Dermis blood vessel endothelial cell (primary cell): ENCODE results near the gene SAMD15. TPM values are rescaled to one million over a fixed set of nuclear protein-coding genes. Genes with fewer than 3 reads are reported as not detected.
"Not testable (repeated sequence)": the region's sequence is repeated elsewhere in the genome, so short reads cannot be mapped to it uniquely, and the experiment has no call there.

Source experiments
- DNase-seq: peaks from one replicate; pipeline ENCODE4 v3.0.0; 2010
- total RNA-seq: library from RNA; depleted of rRNA; stranded (reverse); fragments of >200 nt; gene quantifications from 2 replicates; pipeline ENCODE4 v1.2.3, GENCODE V29; 2014

Gene SAMD15
- total RNA-seq, 1 donor from 2014 or later: 1.0 TPM

DNA sequence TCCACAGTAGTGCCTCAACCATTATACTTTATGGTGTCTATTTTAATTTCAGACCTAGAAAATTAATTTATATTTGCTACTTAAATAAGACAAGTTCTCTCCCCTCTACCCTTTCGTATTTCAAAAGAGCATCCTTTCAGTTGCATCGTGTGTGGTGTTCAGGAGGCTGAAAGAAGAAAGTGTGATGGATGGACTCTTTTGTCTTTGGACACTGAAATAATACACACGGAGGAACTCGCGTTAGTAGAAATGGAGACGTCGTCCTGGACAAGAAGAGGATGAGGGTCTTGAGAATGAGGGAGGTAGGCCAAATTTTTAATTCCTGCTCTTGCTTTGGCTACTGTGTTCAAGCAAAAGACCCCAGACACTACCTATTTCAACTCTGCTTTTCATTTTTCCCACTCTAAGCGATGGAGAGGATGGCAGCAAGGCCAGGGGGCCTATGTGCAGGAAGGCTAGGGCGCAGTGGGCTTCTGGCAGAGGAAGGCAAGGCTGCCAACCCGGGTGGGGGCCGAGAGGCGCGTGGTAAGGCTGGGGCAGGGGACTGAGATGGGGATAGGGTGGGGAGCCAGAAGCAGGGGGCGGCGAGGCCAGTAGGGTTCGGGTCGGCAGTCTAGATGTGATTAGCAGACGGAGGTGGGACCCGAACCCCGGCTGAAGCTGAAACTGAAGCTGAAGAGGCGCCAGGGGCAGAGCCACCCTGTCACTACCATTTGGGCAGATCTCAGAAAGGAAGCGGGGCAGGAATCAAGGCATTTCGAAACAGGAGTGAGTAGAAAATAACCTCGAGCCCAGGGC is 1.0 kb upstream of the SAMD15 start:
- peak; percentile 31 for DNase-seq

DNA sequence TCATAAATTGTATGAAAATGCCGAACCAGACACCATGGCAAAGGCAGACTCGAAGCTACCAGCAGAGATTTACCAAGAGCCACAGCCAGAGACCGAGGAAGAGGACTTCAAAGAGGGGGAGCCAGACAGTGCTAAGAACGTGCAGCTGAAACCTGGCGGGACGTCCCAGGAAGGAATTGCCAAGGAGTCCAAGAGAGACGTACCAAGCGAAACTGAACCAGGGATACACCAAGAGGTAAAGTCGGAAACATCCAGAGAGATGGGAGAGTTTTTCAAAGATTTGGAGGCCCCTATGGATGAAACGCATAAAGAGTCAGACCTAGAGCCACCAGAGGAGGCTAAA is 294 bp downstream of the SAMD15 start:
- no peak for DNase-seq

DNA sequence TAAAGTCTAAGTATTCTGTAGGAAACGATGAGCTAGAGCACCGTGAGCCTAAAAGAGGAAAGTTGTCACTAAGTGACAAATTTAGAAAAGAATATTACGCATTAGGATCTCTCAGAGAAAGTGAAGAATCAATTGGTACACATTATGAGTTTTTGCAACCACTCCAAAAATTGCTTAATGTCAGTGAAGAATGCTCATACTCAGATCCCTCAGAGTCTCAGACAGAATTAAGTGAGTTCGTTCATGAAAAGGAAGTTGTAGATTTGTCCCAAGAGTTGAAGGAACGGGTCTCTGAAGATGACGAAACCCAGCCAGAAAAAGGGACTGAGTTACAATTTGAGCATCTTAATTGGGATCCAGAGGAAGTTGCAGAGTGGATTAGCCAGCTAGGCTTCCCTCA is 1.5 kb downstream of the SAMD15 start:
- DNase-seq: no peak

DNA sequence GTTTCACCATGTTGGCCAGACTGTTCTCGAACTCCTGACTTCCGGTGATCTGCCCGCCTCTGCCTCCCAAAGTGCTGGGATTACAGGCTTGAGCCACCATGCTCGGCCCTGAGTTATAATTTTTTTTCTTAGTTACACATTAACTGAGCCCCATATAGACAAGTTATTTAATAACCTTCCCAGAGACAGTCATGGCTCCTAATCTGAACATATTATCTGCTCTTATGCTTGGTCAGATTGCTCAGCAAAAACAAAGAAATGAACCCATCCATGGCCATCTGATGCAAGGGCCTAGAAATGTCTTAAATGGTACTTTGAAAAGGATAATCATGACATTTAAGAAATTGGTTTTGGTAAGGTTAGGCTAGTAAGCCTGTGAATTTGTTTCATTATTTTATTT is 13.0 kb downstream of the SAMD15 start:
- no peak for DNase-seq

DNA sequence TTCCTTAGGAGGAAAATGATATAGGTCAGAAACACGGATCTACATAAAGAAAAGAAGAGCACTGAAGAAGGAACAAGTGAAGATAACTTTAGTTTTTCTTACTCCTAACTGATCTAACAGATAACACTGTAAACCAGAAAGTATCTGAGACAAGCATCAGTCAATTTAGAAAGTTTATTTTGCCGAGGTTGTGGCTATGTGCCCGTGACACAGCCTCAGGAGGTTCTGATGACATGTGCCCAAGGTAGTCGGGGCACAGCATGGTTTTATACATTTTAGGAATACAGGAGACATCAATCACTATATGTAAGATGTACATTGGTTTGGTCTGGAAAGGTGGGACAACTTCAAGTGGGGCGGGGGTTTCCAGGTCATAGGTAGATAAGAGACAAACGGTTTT is 23.0 kb downstream of the SAMD15 start:
- DNase-seq: no peak

DNA sequence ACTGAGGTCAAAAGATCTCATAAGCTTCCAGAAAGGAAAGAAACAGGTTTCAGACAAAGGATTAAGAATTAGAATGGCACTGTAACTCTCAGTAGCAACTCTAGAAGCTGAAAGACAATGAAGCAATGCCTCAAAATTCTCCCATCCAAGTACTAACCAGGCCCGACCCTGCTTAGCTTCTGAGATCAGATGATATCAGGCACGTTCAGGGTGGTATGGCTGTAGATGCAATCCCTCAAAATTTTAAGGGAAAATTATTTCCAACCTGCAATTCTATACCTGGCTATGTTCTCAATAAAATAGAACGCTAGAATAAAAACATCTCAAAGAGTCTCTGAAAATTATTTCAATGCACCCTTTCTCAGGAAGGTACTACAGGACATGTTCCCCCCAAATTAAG is 26.6 kb downstream of the SAMD15 start:
- no peak for DNase-seq

DNA sequence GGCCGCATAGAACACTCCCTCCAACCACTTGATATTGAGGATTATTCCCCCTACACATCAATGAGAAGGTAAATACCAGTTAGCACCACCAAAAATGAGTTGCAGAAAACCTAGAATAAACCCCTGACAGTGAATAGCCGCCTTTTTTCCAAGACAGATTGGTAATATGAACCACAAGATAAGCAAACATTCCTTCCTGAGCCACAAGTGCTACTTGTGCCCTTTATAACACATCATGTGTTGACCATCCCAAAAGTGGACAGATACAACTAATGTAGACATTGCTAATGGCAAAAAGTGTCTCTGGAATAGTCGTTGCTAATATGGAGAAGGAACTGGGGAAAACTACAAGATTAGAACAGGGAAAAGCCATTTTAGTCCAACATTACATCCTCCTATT is 28.9 kb downstream of the SAMD15 start:
- no peak for DNase-seq

DNA sequence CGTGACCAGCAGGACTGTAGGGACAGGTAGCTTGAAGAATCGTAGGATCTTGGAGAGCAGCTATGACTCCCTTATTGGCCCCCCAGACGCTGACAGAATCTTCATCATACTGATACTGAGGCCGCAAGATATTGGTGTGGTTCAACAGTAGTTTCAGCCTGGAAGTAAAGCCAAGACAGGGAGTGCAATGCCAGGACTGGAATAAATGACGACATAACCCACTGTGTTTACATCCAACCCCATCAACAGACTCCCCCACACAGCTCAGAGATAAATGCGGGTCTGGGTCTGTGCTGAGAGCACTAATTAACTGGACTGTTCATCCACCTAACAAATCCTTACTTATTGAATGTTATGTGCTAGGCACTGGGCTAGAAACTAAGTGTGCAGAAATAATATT is 29.5 kb downstream of the SAMD15 start:
- no peak for DNase-seq

DNA sequence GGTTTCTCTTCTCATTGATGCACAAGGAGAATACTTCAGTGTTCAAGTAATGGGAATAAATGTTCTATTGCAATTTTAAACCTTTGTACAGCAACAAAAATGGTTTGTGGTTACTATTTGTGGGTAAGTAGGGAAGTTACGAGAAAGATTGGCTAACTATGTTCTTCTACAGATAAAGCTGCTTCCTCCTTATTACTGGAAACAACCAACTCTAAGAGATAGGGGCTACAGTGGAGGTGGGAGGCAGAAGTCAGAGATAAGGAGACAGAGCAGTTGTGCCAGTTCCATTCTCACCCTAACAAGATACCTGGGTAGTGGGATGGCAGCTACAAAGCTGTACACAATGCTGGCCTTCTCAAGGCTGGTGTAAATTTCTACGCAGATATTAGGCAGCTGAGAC is 30.0 kb downstream of the SAMD15 start:
- DNase-seq: no peak

DNA sequence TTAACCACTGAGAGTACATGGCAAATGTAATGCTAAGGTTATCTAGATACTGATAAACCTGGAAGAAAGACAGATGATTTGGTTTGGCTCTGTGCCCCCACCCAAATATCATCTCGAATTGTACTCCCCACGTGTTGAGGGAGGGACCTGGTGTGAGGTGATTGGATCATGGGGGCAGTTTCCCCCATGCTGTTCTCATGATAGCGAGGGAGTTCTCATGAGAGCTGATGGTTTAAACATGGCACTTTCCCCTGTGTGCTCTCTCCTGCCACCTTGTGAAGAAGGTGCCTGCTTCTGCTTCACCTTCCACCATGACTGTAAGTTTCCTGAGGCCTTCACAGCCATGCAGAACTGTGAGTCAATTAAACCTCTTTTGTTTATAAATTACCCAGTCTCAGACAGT is 32.0 kb downstream of the SAMD15 start:
- DNase-seq: peak; percentile 30

DNA sequence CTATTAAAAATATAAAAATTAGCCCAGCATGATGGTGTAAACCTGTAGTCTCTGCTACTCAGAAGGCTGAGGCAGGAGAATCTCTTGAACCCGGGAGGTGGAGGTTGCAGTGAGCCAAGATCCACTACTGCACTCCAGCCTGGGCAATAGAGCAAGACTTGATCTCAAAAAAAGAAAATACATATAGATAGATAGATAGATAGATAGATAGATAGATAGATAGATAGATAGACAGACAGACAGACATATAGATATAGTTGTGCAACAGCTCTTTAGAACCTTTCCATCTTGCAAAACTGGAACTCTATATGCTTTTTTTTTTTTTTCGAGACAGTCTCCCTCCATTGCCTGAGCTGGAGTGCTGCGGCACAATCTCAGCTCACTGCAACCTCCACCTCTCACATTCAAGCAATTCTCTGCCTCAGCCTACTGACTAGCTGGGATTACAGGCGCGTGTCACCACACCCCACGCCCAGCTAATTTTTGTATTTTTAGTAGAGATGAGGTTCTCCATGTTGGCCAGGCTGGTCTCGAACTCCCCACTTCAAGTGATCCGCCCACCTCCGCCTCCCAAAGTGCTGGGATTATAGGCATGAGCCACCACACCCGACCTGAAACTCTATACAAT is 38.3 kb downstream of the SAMD15 start:
- DNase-seq: not testable (repeated sequence)

DNA sequence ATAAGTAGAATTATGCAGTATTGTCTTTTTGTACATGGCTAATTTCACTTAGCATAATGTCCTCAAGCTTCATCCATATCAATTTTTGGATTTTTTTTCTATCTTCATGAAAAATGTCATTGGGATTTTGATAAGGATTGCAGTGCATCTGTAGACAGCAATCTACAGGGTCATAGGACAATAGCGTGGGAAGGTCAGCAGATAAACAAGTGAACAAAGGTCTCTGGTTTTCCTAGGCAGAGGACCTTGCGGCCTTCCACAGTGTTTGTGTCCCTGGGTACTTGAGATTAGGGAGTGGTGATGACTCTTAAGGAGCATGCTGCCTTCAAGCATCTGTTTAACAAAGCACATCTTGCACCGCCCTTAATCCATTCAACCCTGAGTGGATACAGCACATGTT is 38.9 kb downstream of the SAMD15 start:
- DNase-seq: not testable (repeated sequence)

DNA sequence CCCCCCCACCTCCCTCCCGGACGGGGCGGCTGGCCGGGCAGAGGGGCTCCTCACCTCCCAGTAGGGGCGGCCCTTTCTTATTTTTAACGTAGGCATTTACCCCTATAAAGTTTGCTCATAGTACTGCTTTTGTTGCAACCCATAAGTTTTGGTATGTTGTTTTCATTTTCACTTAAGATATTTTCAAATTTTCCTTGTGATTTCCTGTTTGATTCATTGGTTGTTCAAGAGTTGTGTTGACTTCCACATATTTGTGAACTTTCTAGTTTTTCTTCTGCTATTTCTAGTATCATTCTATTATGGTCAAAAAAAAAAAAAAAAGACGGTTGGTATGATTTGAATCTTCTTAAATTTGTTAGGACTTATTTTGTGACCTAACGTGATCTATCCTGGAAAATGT is 39.7 kb downstream of the SAMD15 start:
- no peak for DNase-seq

DNA sequence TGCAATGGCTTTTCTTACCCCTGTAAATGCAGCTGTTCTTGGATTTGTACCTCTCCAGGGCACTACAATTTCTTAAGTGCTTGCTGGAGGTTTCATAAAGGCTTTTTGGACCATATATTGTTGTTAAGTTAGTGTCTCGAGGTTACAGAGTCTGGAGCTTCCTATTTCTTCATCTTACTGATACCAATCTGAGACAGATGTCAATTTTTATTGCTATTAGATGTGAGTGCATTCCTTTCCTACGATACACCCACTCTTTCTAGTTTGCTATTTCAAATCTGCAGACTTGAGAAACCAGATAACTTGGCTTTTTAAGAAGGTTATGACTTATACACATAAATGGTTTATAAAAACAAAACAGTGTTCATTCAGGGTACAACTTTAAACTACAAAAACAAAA is 44.0 kb downstream of the SAMD15 start:
- DNase-seq: no peak

DNA sequence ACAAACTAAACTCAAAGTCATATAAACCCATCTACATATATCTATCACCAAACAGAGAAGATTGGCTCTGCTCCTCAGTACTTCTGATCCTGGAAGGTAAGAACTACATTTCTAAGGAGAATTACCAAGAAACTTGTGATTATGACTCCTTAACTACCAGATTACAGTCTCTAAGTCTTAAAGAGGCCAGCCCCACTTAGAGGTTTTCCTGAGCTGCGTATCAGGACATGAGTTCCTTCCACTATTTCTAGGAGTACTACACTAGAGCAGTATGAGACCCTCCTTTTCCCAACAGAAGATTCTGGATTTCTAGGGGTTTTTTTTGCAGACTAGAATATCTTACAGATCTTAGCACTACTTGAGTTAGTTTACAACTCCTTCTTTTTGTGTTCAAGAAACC is 46.2 kb downstream of the SAMD15 start, which contains the start of gene NOXRED1:
Gene NOXRED1 (minus strand): TSS at position 101 of the 400 bp plus-strand sequence. CDS start 634 bp downstream, outside the sequence.
- DNase-seq: no peak

DNA sequence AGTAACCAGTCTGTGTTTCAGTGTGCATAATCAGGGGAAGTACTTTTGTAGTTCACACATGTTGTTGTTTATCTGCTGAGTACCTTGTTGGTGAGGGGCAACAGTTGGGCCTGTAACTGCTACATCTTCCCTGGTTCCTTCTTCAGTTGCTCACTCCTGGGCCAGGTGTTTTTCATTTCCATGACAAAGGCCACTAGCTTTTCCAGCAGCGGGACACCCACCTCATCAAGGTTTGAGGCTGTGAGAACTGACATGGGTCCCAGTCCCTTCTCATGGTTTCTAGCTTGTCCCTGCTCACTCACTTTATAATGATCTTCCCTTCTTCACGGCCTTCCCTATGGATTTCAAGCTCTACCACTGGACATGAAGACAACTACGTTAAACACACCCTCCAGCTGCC is 47.7 kb downstream of the SAMD15 start:
- DNase-seq: no peak

DNA sequence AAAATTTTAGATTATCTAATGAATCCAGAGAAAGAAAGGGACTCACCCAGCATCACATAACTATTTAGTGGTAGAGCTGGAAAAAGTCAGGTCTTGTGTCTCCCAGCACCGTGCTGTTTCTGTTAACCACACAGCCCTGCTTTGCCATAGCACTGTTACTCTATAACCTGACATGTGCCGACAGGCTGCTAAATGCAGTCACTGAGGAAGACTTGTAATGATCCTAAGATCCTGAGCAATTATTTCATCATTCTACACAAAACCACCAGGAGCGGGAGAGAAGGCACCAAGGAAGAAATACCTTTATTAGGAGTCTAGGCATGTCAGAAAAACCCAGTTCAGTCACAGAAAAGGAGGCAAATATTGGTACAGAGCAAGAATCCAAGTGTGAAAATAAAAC is 49.2 kb downstream of the SAMD15 start:
- no peak for DNase-seq

DNA sequence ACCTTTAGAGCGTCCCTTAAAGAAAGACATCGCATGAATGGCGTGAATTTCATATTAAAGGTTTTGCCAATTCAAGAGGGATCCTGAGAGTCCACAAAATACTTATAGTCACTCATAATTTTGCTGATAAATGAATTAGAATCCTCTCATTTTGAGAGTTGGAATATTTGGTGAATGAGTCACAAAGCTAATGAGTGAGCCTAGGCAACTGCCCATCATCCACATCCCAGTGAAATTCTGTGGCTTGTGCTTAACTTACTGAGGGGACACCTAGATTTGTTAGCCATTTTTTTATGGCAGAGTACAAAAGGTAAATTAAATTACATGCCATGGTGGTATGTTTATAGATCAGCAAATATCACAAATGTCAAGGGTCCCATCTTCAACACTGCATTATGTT is 58.9 kb downstream of the SAMD15 start:
- no peak for DNase-seq

DNA sequence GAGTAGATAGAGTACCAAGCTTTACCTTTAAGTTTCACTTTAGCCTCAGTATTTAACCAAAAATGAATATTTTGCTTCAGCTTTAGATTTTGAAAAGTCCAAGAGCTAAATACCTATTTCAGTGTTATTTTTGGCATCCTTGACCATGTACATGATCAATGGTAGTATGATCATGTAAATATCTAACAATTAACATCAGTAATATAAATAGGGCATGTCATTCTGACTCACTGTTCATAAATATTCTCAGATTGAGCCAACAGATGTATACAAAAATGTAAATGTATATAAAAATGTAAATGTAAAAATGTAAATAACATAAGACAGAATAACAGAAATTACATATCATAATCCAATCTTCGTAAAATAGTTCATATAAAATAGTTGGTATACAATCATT is 61.4 kb downstream of the SAMD15 start:
- no peak for DNase-seq

DNA sequence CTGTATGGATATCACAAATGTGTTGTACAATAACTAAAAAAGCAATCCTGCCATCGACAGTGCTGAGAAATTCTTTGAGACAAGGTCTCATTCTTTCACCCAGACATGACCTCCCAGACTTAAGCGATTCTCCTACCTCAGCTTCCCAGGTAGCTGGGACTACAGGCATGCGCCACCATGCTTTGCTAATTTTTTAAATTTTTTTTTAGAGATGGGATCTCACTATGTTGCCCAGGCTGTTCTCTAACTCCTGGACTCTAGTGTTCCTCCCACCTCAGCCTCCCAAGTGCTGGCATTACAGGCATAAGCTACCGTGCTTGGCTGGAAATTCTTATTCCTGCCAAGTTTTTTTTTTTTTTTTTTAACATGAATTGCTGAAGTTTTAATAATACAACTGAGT is 62.7 kb downstream of the SAMD15 start:
- no peak for DNase-seq
